HEK293 (cell line): ENCODE results near the gene POLR2C.

Source experiments
- CTCF ChIA-PET: fragments of 350-600 bp; formaldehyde crosslinking; extraction: SDS; loops from one replicate; lab custom pipeline; 2021; ENCODE audit warnings: antibody characterized with exemption; lab: Yijun Ruan, JAX
- POLR2A ChIA-PET: fragments of 300-600 bp; formaldehyde crosslinking; extraction: SDS; loops from one replicate; lab custom pipeline; 2020; ENCODE audit warnings: antibody characterized with exemption, inconsistent platforms; lab: Yijun Ruan, JAX
- H3K27ac ChIP-seq: fragments of 200-500 bp; sonication (Bioruptor generic); 2 replicates; pipeline ENCODE4 v1.5.1; 2014; ENCODE audit warnings: low read depth, low read length, control low read depth, inconsistent platforms; ENCODE audit errors: extremely low read depth
- H3K36me3 ChIP-seq, 2 experiments: fragments of 200-500 bp in 1 of 2; sonication (Bioruptor generic) in 1 of 2; 1 replicate in 1 of 2; 2 replicates in 1 of 2; pipeline ENCODE4 v1.5.1; 2014 to 2017; ENCODE audit warnings: inconsistent platforms in 2 of 2, low read length in 2 of 2; ENCODE audit not compliant: control insufficient read depth in 2 of 2, insufficient read depth in 1 of 2
- H3K4me1 ChIP-seq: fragments of 200-500 bp; sonication (Bioruptor generic); 2 replicates; pipeline ENCODE4 v1.5.1; 2014; ENCODE audit warnings: mild to moderate bottlenecking, low read length, inconsistent platforms; ENCODE audit not compliant: control insufficient read depth, insufficient read depth
- H3K4me3 ChIP-seq: 2 replicates; pipeline ENCODE4 v1.5.1; 2011; ENCODE audit warnings: low read depth, mild to moderate bottlenecking, control low read depth, low read length, moderate library complexity
- H3K9me3 ChIP-seq: fragments of 200-500 bp; sonication (Bioruptor generic); 2 replicates; pipeline ENCODE4 v1.5.1; 2014; ENCODE audit warnings: low read depth, low read length, inconsistent platforms; ENCODE audit not compliant: control insufficient read depth, insufficient read depth
- GLIS1 ChIP-seq: fragments of 450-650 bp; formaldehyde crosslinking; IDR thresholded peaks from 2 replicates; pipeline ENCODE4 v1.5.1; 2016; ENCODE audit warnings: missing biosample characterization, missing genetic modification characterization
- ZBTB20 ChIP-seq: fragments of 450-650 bp; formaldehyde crosslinking; IDR thresholded peaks from 2 replicates; pipeline ENCODE4 v1.5.1; 2016; ENCODE audit warnings: missing biosample characterization, missing genetic modification characterization
- ZBTB21 ChIP-seq: fragments of 450-650 bp; formaldehyde crosslinking; IDR thresholded peaks from 2 replicates; pipeline ENCODE4 v1.5.1; 2017; ENCODE audit warnings: missing biosample characterization, missing genetic modification characterization
- ZBTB7A ChIP-seq: fragments of 450-650 bp; formaldehyde crosslinking; IDR thresholded peaks from 2 replicates; pipeline ENCODE4 v1.5.1; 2016; ENCODE audit warnings: low read depth, missing biosample characterization, missing genetic modification characterization
- ZFP3 ChIP-seq: fragments of 450-650 bp; formaldehyde crosslinking; IDR thresholded peaks from 2 replicates; pipeline ENCODE4 v1.5.1; 2016; ENCODE audit warnings: low read depth, missing biosample characterization, missing genetic modification characterization
- ZIC2 ChIP-seq: fragments of 450-650 bp; formaldehyde crosslinking; IDR thresholded peaks from 2 replicates; pipeline ENCODE4 v1.5.1; 2016; ENCODE audit warnings: missing biosample characterization, missing genetic modification characterization
- ZNF121 ChIP-seq: fragments of 450-650 bp; formaldehyde crosslinking; IDR thresholded peaks from 2 replicates; pipeline ENCODE4 v1.5.1; 2016; ENCODE audit warnings: missing biosample characterization, missing genetic modification characterization
- ZNF366 ChIP-seq: fragments of 450-650 bp; formaldehyde crosslinking; conservative IDR thresholded peaks from 2 replicates; pipeline ENCODE4 v1.5.1; 2016; ENCODE audit warnings: missing biosample characterization, missing genetic modification characterization
- ZNF433 ChIP-seq: fragments of 450-650 bp; formaldehyde crosslinking; IDR thresholded peaks from 2 replicates; pipeline ENCODE4 v1.5.1; 2016; ENCODE audit warnings: missing biosample characterization, missing genetic modification characterization, low read depth
- ZNF473 ChIP-seq: fragments of 450-650 bp; formaldehyde crosslinking; IDR thresholded peaks from 2 replicates; pipeline ENCODE4 v1.5.1; 2017; ENCODE audit warnings: missing biosample characterization, missing genetic modification characterization
- ZNF48 ChIP-seq: fragments of 450-650 bp; formaldehyde crosslinking; IDR thresholded peaks from 2 replicates; pipeline ENCODE4 v1.5.1; 2016; ENCODE audit warnings: missing biosample characterization, missing genetic modification characterization
- ZNF548 ChIP-seq: fragments of 450-650 bp; formaldehyde crosslinking; IDR thresholded peaks from 2 replicates; pipeline ENCODE4 v1.5.1; 2016; ENCODE audit warnings: missing biosample characterization, missing genetic modification characterization
- ZNF626 ChIP-seq: fragments of 450-650 bp; sonication (Bioruptor Pico); formaldehyde crosslinking; IDR thresholded peaks from 2 replicates; pipeline ENCODE4 v1.5.1; 2018; ENCODE audit warnings: missing biosample characterization, missing genetic modification characterization, inconsistent platforms
- ZNF837 ChIP-seq: fragments of 450-650 bp; formaldehyde crosslinking; IDR thresholded peaks from 2 replicates; pipeline ENCODE4 v1.5.1; 2016; ENCODE audit warnings: missing biosample characterization, missing genetic modification characterization
- TF ChIP-seq, protein P1 (sequence below): fragments of 450-650 bp; formaldehyde crosslinking; IDR thresholded peaks from 2 replicates; pipeline ENCODE4 v1.5.1; 2017; ENCODE audit warnings: missing biosample characterization, missing genetic modification characterization
- TF ChIP-seq, protein P2 (sequence below): fragments of 450-650 bp; formaldehyde crosslinking; IDR thresholded peaks from 2 replicates; pipeline ENCODE4 v1.5.1; 2016; ENCODE audit warnings: missing biosample characterization, missing genetic modification characterization
- TF ChIP-seq, protein P3 (sequence below): fragments of 450-650 bp; formaldehyde crosslinking; IDR thresholded peaks from 2 replicates; pipeline ENCODE4 v1.5.1; 2016; ENCODE audit warnings: missing biosample characterization, missing genetic modification characterization, borderline replicate concordance
- TF ChIP-seq, protein P4 (sequence below): fragments of 450-650 bp; formaldehyde crosslinking; IDR thresholded peaks from 2 replicates; pipeline ENCODE4 v1.5.1; 2016; ENCODE audit warnings: missing biosample characterization, missing genetic modification characterization
- TF ChIP-seq, protein P5 (sequence below): fragments of 450-650 bp; formaldehyde crosslinking; IDR thresholded peaks from 2 replicates; pipeline ENCODE4 v1.5.1; 2017; ENCODE audit warnings: missing biosample characterization, missing genetic modification characterization
- TF ChIP-seq, protein P6 (sequence below): fragments of 450-650 bp; formaldehyde crosslinking; IDR thresholded peaks from 2 replicates; pipeline ENCODE4 v1.5.1; 2016; ENCODE audit warnings: missing biosample characterization, missing genetic modification characterization

Gene POLR2C

DNA sequence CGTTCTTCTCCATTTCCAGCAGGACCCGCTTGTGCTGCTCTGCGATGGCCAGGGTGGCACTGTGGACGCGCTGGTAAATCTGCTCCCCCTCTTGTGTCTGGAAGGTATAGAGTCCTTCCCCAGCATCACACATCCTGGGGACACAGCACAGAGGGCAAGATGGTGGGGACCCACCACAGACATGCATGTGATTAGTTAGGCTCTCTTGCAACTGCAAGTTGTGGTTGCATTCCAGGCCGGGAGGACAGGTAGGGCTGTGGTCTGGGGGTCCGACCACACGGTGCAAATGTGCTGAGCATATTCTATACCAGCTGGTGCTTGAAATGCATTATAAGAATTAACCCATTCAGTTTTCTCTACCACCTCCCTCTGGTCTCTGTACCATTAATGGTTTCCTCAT lies 11.4 kb downstream of the POLR2C start (continued):
- TF ChIP-seq, protein P1, sequence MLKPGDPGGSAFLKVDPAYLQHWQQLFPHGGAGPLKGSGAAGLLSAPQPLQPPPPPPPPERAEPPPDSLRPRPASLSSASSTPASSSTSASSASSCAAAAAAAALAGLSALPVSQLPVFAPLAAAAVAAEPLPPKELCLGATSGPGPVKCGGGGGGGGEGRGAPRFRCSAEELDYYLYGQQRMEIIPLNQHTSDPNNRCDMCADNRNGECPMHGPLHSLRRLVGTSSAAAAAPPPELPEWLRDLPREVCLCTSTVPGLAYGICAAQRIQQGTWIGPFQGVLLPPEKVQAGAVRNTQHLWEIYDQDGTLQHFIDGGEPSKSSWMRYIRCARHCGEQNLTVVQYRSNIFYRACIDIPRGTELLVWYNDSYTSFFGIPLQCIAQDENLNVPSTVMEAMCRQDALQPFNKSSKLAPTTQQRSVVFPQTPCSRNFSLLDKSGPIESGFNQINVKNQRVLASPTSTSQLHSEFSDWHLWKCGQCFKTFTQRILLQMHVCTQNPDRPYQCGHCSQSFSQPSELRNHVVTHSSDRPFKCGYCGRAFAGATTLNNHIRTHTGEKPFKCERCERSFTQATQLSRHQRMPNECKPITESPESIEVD (tag by site-specific recombination) = no peak
- no peak for TF ChIP-seq GLIS1 (tag by site-specific recombination)

DNA sequence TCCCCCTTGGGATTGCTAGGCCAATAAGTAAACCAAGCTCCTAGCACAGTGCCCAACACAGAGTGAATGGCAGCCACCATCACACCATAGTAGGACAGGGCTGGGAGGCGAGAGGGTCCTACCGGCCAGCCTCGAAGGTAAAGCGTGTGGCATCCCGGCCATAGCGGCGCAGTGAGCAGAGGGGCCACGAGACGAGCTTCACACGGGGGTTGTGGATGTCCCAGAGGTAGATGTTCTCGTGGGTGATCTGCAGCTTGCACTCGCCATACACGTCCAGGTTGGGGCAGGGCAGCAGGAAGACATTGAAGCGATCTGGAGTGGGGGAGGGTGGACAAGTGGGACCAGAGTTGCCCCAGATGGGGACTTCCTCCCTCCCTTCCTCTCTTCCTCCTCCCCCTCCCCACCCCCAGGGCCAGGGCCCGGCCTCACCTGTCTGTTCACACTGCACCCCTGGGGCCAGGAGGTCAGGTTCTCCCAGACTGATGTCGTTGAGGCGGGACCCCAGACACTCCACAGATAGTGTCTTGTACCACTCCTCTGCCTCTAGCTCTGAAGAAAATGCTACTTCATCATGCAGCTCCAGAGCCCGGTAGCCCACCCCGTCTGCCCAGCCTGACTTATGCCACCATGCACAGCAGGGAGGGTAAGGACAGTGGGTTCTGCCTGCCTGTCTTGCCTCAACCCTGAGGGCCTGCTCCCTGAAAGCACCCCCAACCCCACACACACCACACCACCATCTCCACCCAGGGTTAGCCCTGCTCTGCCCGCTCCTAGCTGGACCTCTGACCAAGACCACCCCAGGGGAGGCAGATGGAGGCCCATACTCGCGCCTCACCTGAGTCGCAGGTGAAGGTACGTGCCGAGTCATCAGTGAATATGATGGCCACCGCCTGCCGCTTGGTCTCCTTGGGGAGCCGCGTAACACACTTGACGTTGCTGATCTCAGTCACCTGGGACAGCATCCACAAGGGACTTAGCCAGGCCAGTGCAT lies 12.5 kb downstream of the POLR2C start:
- CTCF ChIA-PET = interaction anchor here (0.6 to 4.2 kb wide), 4 partner anchors 13 to 739 kb away, joined by 3 to 24 read pairs (median 13); partner anchors contain the start of gene POLR2C
- TF ChIP-seq ZFP3 (no peak), ZIC2 (tag by site-specific recombination) (no peak), ZBTB20 (tag by site-specific recombination) (no peak), ZNF548 (tag by site-specific recombination) (no peak), ZNF121 (tag by site-specific recombination) (no peak), ZNF366 (tag by site-specific recombination) (no peak), ZNF473 (tag by site-specific recombination) (no peak), ZNF626 (tag by site-specific recombination) (no peak), ZNF837 (no peak), ZNF433 (tag by site-specific recombination) (no peak), ZBTB21 (no peak), ZBTB7A (tag by site-specific recombination) (no peak), ZNF48 (tag by site-specific recombination) (no peak)
- TF ChIP-seq, protein P2, sequence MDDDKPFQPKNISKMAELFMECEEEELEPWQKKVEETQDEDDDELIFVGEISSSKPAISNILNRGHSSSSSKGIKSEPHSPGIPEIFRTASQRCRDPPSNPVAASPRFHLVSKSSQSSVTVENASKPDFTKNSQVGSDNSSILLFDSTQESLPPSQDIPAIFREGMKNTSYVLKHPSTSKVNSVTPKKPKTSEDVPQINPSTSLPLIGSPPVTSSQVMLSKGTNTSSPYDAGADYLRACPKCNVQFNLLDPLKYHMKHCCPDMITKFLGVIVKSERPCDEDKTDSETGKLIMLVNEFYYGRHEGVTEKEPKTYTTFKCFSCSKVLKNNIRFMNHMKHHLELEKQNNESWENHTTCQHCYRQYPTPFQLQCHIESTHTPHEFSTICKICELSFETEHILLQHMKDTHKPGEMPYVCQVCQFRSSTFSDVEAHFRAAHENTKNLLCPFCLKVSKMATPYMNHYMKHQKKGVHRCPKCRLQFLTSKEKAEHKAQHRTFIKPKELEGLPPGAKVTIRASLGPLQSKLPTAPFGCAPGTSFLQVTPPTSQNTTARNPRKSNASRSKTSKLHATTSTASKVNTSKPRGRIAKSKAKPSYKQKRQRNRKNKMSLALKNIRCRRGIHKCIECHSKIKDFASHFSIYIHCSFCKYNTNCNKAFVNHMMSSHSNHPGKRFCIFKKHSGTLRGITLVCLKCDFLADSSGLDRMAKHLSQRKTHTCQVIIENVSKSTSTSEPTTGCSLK (tag by site-specific recombination) = no peak
- TF ChIP-seq, protein P3, sequence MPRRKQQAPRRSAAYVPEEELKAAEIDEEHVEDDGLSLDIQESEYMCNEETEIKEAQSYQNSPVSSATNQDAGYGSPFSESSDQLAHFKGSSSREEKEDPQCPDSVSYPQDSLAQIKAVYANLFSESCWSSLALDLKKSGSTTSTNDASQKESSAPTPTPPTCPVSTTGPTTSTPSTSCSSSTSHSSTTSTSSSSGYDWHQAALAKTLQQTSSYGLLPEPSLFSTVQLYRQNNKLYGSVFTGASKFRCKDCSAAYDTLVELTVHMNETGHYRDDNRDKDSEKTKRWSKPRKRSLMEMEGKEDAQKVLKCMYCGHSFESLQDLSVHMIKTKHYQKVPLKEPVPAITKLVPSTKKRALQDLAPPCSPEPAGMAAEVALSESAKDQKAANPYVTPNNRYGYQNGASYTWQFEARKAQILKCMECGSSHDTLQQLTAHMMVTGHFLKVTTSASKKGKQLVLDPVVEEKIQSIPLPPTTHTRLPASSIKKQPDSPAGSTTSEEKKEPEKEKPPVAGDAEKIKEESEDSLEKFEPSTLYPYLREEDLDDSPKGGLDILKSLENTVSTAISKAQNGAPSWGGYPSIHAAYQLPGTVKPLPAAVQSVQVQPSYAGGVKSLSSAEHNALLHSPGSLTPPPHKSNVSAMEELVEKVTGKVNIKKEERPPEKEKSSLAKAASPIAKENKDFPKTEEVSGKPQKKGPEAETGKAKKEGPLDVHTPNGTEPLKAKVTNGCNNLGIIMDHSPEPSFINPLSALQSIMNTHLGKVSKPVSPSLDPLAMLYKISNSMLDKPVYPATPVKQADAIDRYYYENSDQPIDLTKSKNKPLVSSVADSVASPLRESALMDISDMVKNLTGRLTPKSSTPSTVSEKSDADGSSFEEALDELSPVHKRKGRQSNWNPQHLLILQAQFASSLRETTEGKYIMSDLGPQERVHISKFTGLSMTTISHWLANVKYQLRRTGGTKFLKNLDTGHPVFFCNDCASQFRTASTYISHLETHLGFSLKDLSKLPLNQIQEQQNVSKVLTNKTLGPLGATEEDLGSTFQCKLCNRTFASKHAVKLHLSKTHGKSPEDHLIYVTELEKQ = no peak
- TF ChIP-seq, protein P4, sequence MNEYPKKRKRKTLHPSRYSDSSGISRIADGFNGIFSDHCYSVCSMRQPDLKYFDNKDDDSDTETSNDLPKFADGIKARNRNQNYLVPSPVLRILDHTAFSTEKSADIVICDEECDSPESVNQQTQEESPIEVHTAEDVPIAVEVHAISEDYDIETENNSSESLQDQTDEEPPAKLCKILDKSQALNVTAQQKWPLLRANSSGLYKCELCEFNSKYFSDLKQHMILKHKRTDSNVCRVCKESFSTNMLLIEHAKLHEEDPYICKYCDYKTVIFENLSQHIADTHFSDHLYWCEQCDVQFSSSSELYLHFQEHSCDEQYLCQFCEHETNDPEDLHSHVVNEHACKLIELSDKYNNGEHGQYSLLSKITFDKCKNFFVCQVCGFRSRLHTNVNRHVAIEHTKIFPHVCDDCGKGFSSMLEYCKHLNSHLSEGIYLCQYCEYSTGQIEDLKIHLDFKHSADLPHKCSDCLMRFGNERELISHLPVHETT = no peak
- TF ChIP-seq, protein P5, sequence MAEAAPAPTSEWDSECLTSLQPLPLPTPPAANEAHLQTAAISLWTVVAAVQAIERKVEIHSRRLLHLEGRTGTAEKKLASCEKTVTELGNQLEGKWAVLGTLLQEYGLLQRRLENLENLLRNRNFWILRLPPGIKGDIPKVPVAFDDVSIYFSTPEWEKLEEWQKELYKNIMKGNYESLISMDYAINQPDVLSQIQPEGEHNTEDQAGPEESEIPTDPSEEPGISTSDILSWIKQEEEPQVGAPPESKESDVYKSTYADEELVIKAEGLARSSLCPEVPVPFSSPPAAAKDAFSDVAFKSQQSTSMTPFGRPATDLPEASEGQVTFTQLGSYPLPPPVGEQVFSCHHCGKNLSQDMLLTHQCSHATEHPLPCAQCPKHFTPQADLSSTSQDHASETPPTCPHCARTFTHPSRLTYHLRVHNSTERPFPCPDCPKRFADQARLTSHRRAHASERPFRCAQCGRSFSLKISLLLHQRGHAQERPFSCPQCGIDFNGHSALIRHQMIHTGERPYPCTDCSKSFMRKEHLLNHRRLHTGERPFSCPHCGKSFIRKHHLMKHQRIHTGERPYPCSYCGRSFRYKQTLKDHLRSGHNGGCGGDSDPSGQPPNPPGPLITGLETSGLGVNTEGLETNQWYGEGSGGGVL (tag by site-specific recombination) = no peak
- TF ChIP-seq, protein P6, sequence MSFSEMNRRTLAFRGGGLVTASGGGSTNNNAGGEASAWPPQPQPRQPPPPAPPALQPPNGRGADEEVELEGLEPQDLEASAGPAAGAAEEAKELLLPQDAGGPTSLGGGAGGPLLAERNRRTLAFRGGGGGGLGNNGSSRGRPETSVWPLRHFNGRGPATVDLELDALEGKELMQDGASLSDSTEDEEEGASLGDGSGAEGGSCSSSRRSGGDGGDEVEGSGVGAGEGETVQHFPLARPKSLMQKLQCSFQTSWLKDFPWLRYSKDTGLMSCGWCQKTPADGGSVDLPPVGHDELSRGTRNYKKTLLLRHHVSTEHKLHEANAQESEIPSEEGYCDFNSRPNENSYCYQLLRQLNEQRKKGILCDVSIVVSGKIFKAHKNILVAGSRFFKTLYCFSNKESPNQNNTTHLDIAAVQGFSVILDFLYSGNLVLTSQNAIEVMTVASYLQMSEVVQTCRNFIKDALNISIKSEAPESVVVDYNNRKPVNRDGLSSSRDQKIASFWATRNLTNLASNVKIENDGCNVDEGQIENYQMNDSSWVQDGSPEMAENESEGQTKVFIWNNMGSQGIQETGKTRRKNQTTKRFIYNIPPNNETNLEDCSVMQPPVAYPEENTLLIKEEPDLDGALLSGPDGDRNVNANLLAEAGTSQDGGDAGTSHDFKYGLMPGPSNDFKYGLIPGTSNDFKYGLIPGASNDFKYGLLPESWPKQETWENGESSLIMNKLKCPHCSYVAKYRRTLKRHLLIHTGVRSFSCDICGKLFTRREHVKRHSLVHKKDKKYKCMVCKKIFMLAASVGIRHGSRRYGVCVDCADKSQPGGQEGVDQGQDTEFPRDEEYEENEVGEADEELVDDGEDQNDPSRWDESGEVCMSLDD = no peak

More for the DNA sequence above, 12.5 kb downstream of the POLR2C start:
- POLR2A ChIA-PET = interaction anchor here (1.8 kb wide), 1 partner anchor 12 kb away, joined by 6 read pairs; the partner anchor contains the start of gene POLR2C
- no peak overlapping the region for H3K27ac ChIP-seq
- no peaks in the 10 kb centered on the region for H3K4me1 ChIP-seq
- H3K36me3 ChIP-seq = peaks cover 0 to 51% of the 10 kb centered on the region in 2 experiments; a peak in 1 of 3 replicates
- H3K9me3 ChIP-seq = no peaks in the 10 kb centered on the region
- H3K4me3 ChIP-seq = no peak overlapping the region
